Vagina (tissue), 2 donors: ENCODE data around the gene DMD.

Source experiments
- POLR2AphosphoS5 ChIP-seq, 2 donors: sonication (generic); formaldehyde crosslinking; IDR thresholded peaks; one replicate each; pipeline ENCODE4 v1.9.0; 2017; ENCODE audit warnings: antibody characterized with exemption in 2 of 2, mild to moderate bottlenecking in 2 of 2, low read depth in 1 of 2; ENCODE audit not compliant: insufficient read depth in 1 of 2
- TF ChIP-seq, protein P1 (sequence below), 3 experiments: fragments of 450-650 bp in 2 of 3; fragments of 200-600 bp in 1 of 3; sonication (generic) in 1 of 3; IDR thresholded peaks; one replicate each; pipeline ENCODE4 v1.5.1; 2017 to 2019; ENCODE audit warnings: antibody characterized with exemption in 3 of 3, mild to moderate bottlenecking in 2 of 3, moderate library complexity in 2 of 3

DNA sequence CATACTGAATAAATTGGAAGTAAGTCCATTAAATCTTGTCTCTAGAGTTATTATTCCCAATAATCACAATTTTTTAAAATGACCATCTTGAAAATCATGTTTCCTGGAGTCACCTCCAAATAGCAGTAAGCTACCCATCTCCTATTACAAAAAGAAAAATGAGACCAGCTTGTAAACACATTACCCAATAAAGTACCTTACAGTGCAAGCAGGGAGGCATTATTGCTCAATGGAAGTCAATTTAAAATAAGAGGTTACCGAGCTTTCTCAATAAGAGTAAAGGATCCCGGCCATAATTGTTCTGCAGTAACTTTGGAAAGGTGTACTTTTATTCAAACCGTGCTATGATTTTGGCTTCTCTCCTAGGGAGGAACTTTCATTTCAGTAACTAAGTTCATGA lies 78.0 kb downstream of the DMD start:
- TF ChIP-seq, protein P1, sequence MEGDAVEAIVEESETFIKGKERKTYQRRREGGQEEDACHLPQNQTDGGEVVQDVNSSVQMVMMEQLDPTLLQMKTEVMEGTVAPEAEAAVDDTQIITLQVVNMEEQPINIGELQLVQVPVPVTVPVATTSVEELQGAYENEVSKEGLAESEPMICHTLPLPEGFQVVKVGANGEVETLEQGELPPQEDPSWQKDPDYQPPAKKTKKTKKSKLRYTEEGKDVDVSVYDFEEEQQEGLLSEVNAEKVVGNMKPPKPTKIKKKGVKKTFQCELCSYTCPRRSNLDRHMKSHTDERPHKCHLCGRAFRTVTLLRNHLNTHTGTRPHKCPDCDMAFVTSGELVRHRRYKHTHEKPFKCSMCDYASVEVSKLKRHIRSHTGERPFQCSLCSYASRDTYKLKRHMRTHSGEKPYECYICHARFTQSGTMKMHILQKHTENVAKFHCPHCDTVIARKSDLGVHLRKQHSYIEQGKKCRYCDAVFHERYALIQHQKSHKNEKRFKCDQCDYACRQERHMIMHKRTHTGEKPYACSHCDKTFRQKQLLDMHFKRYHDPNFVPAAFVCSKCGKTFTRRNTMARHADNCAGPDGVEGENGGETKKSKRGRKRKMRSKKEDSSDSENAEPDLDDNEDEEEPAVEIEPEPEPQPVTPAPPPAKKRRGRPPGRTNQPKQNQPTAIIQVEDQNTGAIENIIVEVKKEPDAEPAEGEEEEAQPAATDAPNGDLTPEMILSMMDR (IDR thresholded peaks at IDR 0.05), result no peak
- TF ChIP-seq POLR2AphosphoS5 (IDR thresholded peaks at IDR 0.05; ENCODE audit: insufficient read depth in 1 of 2, low read depth in 1 of 2), result no peak
